Trophoblast cell (in vitro differentiated cells and primary cell): Measurements from ENCODE around the gene CCDC157.
A peak's percentile ranks its signal among the peaks of the same experiment; 100 is the strongest.

ENCODE experiments used
- DNase-seq, 2 donors: peaks; one replicate each; pipeline ENCODE4 v3.0.0-alpha.2; 2016
- H2AFZ ChIP-seq: 2 replicates; pipeline ENCODE4 v1.6.1; 2013; ENCODE audit warnings: low read length, moderate library complexity, mild to moderate bottlenecking; ENCODE audit not compliant: insufficient read depth, poor library complexity
- H2AK5ac ChIP-seq: 2 replicates; pipeline ENCODE4 v1.6.1; 2013; ENCODE audit warnings: mild to moderate bottlenecking, low read length
- H2BK120ac ChIP-seq: 2 replicates; pipeline ENCODE4 v1.6.1; 2013; ENCODE audit warnings: low read length, mild to moderate bottlenecking, moderate library complexity; ENCODE audit not compliant: insufficient read depth, poor library complexity
- H2BK12ac ChIP-seq: 2 replicates; pipeline ENCODE4 v1.6.1; 2013; ENCODE audit warnings: mild to moderate bottlenecking, low read length, moderate library complexity
- H2BK5ac ChIP-seq: 2 replicates; pipeline ENCODE4 v1.6.1; 2013; ENCODE audit warnings: low read length, low read depth, moderate library complexity, mild to moderate bottlenecking; ENCODE audit not compliant: poor library complexity
- H3K14ac ChIP-seq: 2 replicates; pipeline ENCODE4 v1.6.1; 2013; ENCODE audit warnings: mild to moderate bottlenecking, low read length
- H3K18ac ChIP-seq: 2 replicates; pipeline ENCODE4 v1.6.1; 2013; ENCODE audit warnings: mild to moderate bottlenecking, low read length
- H3K23ac ChIP-seq: 2 replicates; pipeline ENCODE4 v1.6.1; 2013; ENCODE audit warnings: low read length
- H3K27ac ChIP-seq: 2 replicates; pipeline ENCODE4 v1.5.1; 2013; ENCODE audit warnings: low read depth, mild to moderate bottlenecking, inconsistent platforms, low read length, moderate library complexity
- H3K27me3 ChIP-seq: 2 replicates; pipeline ENCODE4 v1.6.1; 2013; ENCODE audit warnings: inconsistent platforms, mild to moderate bottlenecking, low read length, moderate library complexity; ENCODE audit not compliant: insufficient read depth
- H3K36me3 ChIP-seq, 2 experiments: 1 replicate in 1 of 2; 2 replicates in 1 of 2; pipeline ENCODE4 v1.6.1; 2013; ENCODE audit warnings: low read length in 2 of 2, mild to moderate bottlenecking in 2 of 2, moderate library complexity in 1 of 2; ENCODE audit not compliant: insufficient read depth in 2 of 2, control insufficient read depth in 1 of 2
- H3K4ac ChIP-seq: 2 replicates; pipeline ENCODE4 v1.6.1; 2013; ENCODE audit warnings: low read depth, mild to moderate bottlenecking, low read length, moderate library complexity
- H3K4me1 ChIP-seq, 2 experiments: 1 replicate in 1 of 2; 2 replicates in 1 of 2; pipeline ENCODE4 v1.6.1; 2013; ENCODE audit warnings: low read length in 2 of 2, mild to moderate bottlenecking in 2 of 2, moderate library complexity in 1 of 2; ENCODE audit not compliant: insufficient read depth in 2 of 2, control insufficient read depth in 1 of 2
- H3K4me2 ChIP-seq: 2 replicates; pipeline ENCODE4 v1.6.1; 2013; ENCODE audit warnings: inconsistent platforms, mild to moderate bottlenecking, low read length, moderate library complexity
- H3K4me3 ChIP-seq: 2 replicates; pipeline ENCODE4 v1.5.1; 2013; ENCODE audit warnings: mild to moderate bottlenecking, low read depth, low read length, inconsistent platforms
- H3K79me1 ChIP-seq: one replicate; pipeline ENCODE4 v1.6.1; 2013; ENCODE audit warnings: low read length
- H3K79me2 ChIP-seq: 2 replicates; pipeline ENCODE4 v1.6.1; 2013; ENCODE audit warnings: low read length, mild to moderate bottlenecking; ENCODE audit not compliant: control insufficient read depth, insufficient read depth, poor library complexity
- H3K9ac ChIP-seq: 2 replicates; pipeline ENCODE4 v1.6.1; 2013; ENCODE audit warnings: mild to moderate bottlenecking, low read length
- H3K9me3 ChIP-seq: 2 replicates; pipeline ENCODE4 v1.6.1; 2013; ENCODE audit warnings: low read depth, mild to moderate bottlenecking, control low read depth, inconsistent platforms, low read length; ENCODE audit not compliant: insufficient read depth
- H4K12ac ChIP-seq: 2 replicates; pipeline ENCODE4 v1.6.1; 2013; ENCODE audit warnings: low read depth, mild to moderate bottlenecking, low read length, moderate library complexity
- H4K8ac ChIP-seq: 2 replicates; pipeline ENCODE4 v1.6.1; 2013; ENCODE audit warnings: low read depth, mild to moderate bottlenecking, low read length, moderate library complexity
- H4K91ac ChIP-seq: one replicate; pipeline ENCODE4 v1.6.1; 2013; ENCODE audit warnings: low read depth, mild to moderate bottlenecking, low read length, moderate library complexity
- WGBS: extraction: QIAGEN DNeasy Blood & Tissue Kit; methylation state at CpG from one replicate; pipeline ENCODE4 v1.1.7; 2013; ENCODE audit warnings: missing lambda C conversion rate; ENCODE audit not compliant: insufficient read length, insufficient coverage; ENCODE audit errors: extremely low coverage; 5-methylcytosine and 5-hydroxymethylcytosine counted together

The CCDC157 gene

GRCh38 chr22:30358541-30358940 lies 1.7 kb downstream of the CCDC157 start:
- no CpG with 5 or more reads among the region's 6 CpGs for WGBS
- H3K9ac ChIP-seq = no peak overlapping the region
- DNase-seq = no peak
- no peak overlapping the region for H4K91ac ChIP-seq
- no peak overlapping the region for H2BK120ac ChIP-seq
- H3K4me2 ChIP-seq = no peak overlapping the region
- H3K9me3 ChIP-seq = no peaks in the 10 kb centered on the region
- peaks cover 0 to 2% of the 10 kb centered on the region in 2 experiments for H3K36me3 ChIP-seq
- H3K79me2 ChIP-seq = peaks cover 18% of the 10 kb centered on the region
- H3K18ac ChIP-seq = no peak overlapping the region
- H3K79me1 ChIP-seq = peaks cover 11% of the 10 kb centered on the region
- H2AK5ac ChIP-seq = no peak overlapping the region
- H3K4me3 ChIP-seq = no peak overlapping the region
- H3K4ac ChIP-seq = no peak overlapping the region
- peaks cover 2 to 8% of the 10 kb centered on the region in 2 experiments for H3K4me1 ChIP-seq
- no peak overlapping the region for H4K12ac ChIP-seq
- no peak overlapping the region for H4K8ac ChIP-seq
- H3K27ac ChIP-seq = no peak overlapping the region
- H2BK5ac ChIP-seq = no peak overlapping the region
- no peak overlapping the region for H3K23ac ChIP-seq
- H3K14ac ChIP-seq = no peak overlapping the region
- H3K27me3 ChIP-seq = no peaks in the 10 kb centered on the region
- no peak overlapping the region for H2BK12ac ChIP-seq
- H2AFZ ChIP-seq = no peak overlapping the region

GRCh38 chr22:30361916-30362650 lies 5.3 kb downstream of the CCDC157 start:
- H3K4ac ChIP-seq = no peak overlapping the region
- no peaks in the 10 kb centered on the region for H3K79me2 ChIP-seq
- no peak overlapping the region for H3K4me2 ChIP-seq
- H4K8ac ChIP-seq = no peak overlapping the region
- DNase-seq = no peak
- no peak overlapping the region for H3K23ac ChIP-seq
- H3K9me3 ChIP-seq = no peaks in the 10 kb centered on the region
- no peak overlapping the region for H3K18ac ChIP-seq
- no CpG with 5 or more reads among the region's 10 CpGs for WGBS
- H2AK5ac ChIP-seq = no peak overlapping the region
- peaks cover 5 to 7% of the 10 kb centered on the region in 2 experiments for H3K36me3 ChIP-seq
- no peak overlapping the region for H3K9ac ChIP-seq
- no peaks in the 10 kb centered on the region for H3K27me3 ChIP-seq
- H3K4me1 ChIP-seq = no peaks in the 10 kb centered on the region
- H2BK5ac ChIP-seq = no peak overlapping the region
- H3K14ac ChIP-seq = no peak overlapping the region
- no peak overlapping the region for H4K12ac ChIP-seq
- no peak overlapping the region for H2AFZ ChIP-seq
- no peak overlapping the region for H2BK12ac ChIP-seq
- H3K4me3 ChIP-seq = no peak overlapping the region
- H3K79me1 ChIP-seq = peaks cover 1% of the 10 kb centered on the region
- H4K91ac ChIP-seq = no peak overlapping the region
- H2BK120ac ChIP-seq = no peak overlapping the region
- no peak overlapping the region for H3K27ac ChIP-seq

GRCh38 chr22:30362651-30363281 lies 6.0 kb downstream of the CCDC157 start:
- Histone ChIP-seq H3K4ac (no peak overlapping the region), H3K27ac (no peak overlapping the region), H3K4me3 (no peak overlapping the region), H3K27me3 (no peaks in the 10 kb centered on the region), H2BK120ac (no peak overlapping the region), H2BK12ac (no peak overlapping the region), H2AFZ (no peak overlapping the region), H3K23ac (no peak overlapping the region), H3K9me3 (no peaks in the 10 kb centered on the region), H3K18ac (no peak overlapping the region), H4K91ac (no peak overlapping the region), H3K79me2 (no peaks in the 10 kb centered on the region), H2AK5ac (no peak overlapping the region), H3K4me1 (no peaks in the 10 kb centered on the region), H4K12ac (no peak overlapping the region), H3K4me2 (no peak overlapping the region), H3K14ac (no peak overlapping the region), H3K9ac (no peak overlapping the region), H2BK5ac (no peak overlapping the region), H3K36me3 (peaks cover 5 to 7% of the 10 kb centered on the region in 2 experiments), H4K8ac (no peak overlapping the region), H3K79me1 (no peaks in the 10 kb centered on the region)
- no CpG with 5 or more reads among the region's 7 CpGs for WGBS
- peak; percentile 27 to 37 for DNase-seq

GRCh38 chr22:30365891-30366290 lies 9.1 kb downstream of the CCDC157 start:
- no peak overlapping the region for H2BK12ac ChIP-seq
- H3K14ac ChIP-seq = no peak overlapping the region
- DNase-seq = no peak
- H3K79me1 ChIP-seq = no peaks in the 10 kb centered on the region
- no peak overlapping the region for H3K23ac ChIP-seq
- H3K4me3 ChIP-seq = no peak overlapping the region
- no CpG with 5 or more reads among the region's 18 CpGs for WGBS
- no peak overlapping the region for H4K8ac ChIP-seq
- H3K36me3 ChIP-seq = peaks cover 5 to 7% of the 10 kb centered on the region in 2 experiments
- H2AFZ ChIP-seq = no peak overlapping the region
- H2BK120ac ChIP-seq = no peak overlapping the region
- no peak overlapping the region for H4K91ac ChIP-seq
- H3K27ac ChIP-seq = no peak overlapping the region
- no peak overlapping the region for H2AK5ac ChIP-seq
- no peak overlapping the region for H3K18ac ChIP-seq
- no peaks in the 10 kb centered on the region for H3K9me3 ChIP-seq
- no peak overlapping the region for H4K12ac ChIP-seq
- no peak overlapping the region for H2BK5ac ChIP-seq
- no peak overlapping the region for H3K4me2 ChIP-seq
- peaks cover 3 to 6% of the 10 kb centered on the region in 2 experiments for H3K4me1 ChIP-seq
- no peaks in the 10 kb centered on the region for H3K27me3 ChIP-seq
- no peaks in the 10 kb centered on the region for H3K79me2 ChIP-seq
- no peak overlapping the region for H3K4ac ChIP-seq
- H3K9ac ChIP-seq = no peak overlapping the region
